H4 (cell line): ENCODE results near the gene APOC3. TPM values are rescaled to one million over a fixed set of nuclear protein-coding genes. Genes with fewer than 3 reads are reported as not detected.
"Not testable (repeated sequence)": the region's sequence is repeated elsewhere in the genome, so short reads cannot be mapped to it uniquely, and the experiment has no call there.

Experiments
- DNase-seq: peaks from one replicate; pipeline ENCODE4 v3.0.0-alpha.2; 2015; ENCODE audit warnings: low spot score
- total RNA-seq: library from RNA; depleted of rRNA; stranded (reverse); fragments of >200 nt; shearing (Covaris generic); gene quantifications from 2 replicates; pipeline ENCODE4 v1.2.3, GENCODE V29; 2014; rRNA removed

Gene APOC3
- total RNA-seq = not detected in 2 replicates

DNA sequence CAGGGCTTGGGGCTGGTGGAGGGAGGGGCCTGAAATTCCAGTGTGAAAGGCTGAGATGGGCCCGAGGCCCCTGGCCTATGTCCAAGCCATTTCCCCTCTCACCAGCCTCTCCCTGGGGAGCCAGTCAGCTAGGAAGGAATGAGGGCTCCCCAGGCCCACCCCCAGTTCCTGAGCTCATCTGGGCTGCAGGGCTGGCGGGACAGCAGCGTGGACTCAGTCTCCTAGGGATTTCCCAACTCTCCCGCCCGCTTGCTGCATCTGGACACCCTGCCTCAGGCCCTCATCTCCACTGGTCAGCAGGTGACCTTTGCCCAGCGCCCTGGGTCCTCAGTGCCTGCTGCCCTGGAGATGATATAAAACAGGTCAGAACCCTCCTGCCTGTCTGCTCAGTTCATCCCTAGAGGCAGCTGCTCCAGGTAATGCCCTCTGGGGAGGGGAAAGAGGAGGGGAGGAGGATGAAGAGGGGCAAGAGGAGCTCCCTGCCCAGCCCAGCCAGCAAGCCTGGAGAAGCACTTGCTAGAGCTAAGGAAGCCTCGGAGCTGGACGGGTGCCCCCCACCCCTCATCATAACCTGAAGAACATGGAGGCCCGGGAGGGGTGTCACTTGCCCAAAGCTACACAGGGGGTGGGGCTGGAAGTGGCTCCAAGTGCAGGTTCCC, at the start of gene APOC3:
Gene APOC3, plus strand, starts transcription at position 383 of the 659 bp plus-strand sequence. CDS start 676 bp downstream, outside the sequence.
- DNase-seq = no peak

DNA sequence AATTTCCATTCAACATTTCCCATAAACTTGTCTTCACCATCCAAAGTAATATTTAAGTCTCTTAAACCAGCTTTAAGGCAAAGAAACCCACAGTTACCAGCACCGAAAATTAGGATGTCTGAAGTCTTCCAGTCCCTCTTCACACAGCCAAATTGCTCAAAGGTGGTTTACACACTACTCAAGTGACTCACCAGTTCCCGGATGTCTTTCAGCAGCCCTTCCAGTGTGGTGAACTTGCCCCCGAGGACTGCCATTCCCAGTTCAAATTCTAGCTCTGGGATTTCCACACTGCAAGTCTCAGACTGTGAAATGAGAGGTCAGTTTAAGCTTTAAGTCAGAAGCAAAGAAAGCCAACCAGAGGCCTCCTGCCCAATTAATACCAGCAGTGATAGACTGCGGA, 47.0 kb upstream of the APOC3 start:
- DNase-seq = no peak

DNA sequence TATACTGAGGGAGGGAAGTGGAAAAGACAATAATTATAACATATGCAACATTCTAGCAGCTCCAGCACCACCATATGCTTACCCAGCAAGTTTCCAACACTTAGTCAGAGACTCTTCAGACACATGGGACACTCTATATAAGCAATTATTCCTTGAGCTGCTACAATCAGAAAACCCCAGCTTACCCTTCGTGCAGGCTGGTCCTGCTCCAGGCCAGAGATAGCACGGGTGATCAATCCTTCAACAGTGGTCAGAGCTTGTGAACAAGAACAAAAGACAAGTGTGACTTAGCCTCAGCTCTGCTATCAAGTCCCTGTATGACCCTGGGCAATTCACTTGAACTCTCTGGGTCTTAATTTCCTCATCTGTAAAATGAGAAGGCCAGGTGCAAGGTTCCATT, 43.4 kb upstream of the APOC3 start:
- no peak for DNase-seq

DNA sequence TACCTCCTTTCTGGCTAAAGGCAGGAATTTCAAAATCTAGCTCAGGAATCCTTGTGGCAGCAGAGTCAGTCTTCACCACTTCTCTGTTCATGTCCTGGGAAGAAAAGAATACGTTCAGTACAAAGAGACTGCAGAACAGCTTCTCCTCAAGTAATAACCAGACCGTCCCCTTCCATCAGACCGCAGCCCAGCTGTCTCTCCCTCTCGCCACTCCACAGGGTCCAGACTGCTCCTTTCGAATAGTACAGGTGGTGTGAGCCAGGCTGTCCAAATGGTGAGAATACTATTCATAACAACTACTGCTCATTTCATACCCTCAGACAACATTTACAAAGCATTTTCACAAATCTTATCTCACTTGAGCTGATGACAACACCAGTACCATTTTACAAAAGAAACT, 42.7 kb upstream of the APOC3 start:
- no peak for DNase-seq

DNA sequence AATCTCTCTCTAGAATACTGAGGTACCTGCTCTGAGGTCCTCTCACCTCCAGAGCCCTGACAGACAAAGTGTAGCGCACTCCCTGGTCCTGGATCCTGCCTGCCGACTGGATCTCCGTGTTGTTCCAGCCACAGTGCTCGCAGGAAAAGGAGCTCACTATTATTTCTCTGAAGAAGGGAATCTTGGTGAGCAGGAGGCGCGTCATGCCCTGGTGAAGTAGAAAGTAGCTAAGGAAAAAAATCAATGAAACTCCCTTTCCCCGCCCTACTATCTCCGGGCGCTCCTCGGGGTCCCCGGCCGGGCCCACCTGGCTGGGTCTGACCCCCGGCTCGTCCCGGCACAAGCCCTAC, 42.3 kb upstream of the APOC3 start:
- no peak for DNase-seq

DNA sequence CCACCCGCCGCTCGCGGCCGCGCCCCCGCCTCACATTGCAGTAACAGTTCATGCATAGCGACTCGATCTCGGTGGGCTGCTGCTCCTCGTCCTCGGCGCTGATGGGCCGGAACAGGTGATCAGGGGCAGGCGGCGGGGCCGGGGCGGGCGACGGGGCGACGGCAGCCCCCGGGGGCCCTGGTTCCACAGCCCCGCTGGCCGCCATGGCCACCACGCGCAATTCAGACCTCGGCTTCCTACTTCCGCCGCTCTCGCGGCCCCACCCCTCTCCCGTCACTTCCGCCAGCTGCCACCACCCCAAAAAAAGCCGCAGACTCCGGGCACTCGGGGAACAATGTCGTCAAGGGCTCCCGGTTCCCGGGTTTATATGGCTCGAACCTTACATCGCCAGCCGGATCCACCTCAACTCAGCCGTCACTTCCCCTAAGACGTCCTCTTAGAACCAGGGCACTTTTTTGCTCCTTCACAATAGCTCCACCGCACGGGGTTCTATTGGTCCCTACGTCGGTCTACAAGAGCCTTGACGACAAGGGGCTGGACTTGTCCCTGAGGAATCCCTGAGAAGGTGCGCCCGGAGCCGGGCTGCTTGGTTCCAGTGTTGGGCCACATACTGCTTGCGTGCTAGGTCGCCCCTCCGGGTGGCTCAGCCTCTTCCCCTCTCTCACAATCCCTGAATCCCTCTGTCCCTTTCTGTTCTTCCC, 41.8 kb upstream of the APOC3 start, which contains the start of gene ZPR1:
Gene ZPR1, minus strand, starts transcription at position 238 of the 701 bp plus-strand sequence. Its CDS starts 33 bp downstream, at position 205.
- DNase-seq = peak; percentile 51

DNA sequence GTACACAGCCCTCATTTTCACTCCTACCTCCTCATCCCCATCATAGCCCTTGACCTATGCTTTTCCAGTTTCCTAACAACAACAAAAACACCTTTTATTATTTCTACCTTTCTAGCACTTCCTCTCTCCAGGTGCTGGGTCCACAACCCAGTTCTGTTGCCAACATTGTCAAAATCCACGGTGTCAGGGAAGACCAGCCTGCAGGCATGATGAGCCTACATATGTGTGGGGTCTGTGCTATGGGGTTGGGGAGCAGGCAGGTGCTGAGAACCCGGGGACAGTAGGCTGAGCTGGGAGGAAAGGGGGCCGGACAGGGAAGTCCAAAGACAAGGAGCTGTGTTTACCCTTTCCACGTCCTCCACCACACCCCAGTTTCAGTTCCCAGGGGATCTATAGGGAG, 41.2 kb upstream of the APOC3 start:
- DNase-seq = no peak

DNA sequence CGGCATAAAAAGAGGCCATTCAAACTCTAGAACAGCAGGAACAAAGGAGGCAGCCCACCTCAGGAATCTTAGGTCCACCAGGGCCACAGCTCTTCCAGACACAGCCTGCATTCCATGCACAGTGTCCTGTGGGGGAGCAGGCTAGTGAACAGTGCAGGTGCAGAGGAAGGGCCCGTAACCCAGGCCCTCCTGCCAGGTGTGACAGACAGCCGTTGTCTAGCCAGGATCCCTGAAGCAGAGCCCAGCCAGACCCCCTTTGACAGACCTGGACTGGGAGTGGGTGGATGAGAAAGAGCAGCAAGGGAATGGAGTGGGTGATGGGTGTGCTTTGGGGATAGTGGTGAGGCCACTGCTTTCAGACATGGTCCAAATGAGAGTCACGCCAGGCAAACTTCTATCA, 40.7 kb upstream of the APOC3 start:
- no peak for DNase-seq

DNA sequence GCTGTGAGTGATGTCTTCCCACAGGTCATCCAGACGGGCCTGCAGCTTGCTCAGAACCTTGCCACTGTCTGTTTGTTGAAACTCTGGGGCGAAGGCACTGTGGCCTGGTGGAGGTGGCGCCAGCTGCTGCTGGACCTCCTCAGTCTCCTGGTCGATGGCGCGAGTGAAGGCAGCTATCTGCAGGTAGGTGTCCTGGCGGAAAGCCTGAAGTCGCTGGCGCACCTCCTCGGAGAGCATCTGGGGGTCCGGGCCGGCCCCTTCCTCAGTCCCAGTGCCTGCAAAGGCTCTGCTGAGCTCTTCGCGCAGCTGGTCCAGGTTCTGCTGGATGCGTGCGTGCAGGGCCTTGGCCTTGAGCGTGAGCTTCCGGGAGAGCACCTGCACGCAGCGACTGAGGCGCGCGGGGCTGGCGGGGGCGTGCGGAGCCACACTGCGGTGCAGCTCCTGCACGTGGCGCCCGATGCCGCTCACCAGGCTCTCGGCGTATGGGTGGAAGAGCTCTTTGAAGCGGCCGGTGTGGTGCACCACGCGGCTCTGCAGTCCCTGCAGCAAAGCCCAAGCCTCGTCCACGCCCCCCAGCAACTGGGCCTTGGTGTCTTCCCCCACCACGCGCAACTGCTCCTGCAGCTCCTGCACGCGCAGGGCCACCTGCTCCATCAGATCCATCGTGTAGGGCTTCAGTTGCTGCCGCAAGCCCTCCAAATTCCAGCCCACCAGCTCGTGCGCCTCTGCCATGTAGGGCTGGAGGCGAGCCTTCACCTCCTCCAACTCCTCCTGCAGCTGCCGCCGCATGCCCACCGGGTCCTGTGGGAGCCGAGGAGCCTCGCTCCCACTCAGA, 39.3 kb upstream of the APOC3 start:
- DNase-seq = no peak

DNA sequence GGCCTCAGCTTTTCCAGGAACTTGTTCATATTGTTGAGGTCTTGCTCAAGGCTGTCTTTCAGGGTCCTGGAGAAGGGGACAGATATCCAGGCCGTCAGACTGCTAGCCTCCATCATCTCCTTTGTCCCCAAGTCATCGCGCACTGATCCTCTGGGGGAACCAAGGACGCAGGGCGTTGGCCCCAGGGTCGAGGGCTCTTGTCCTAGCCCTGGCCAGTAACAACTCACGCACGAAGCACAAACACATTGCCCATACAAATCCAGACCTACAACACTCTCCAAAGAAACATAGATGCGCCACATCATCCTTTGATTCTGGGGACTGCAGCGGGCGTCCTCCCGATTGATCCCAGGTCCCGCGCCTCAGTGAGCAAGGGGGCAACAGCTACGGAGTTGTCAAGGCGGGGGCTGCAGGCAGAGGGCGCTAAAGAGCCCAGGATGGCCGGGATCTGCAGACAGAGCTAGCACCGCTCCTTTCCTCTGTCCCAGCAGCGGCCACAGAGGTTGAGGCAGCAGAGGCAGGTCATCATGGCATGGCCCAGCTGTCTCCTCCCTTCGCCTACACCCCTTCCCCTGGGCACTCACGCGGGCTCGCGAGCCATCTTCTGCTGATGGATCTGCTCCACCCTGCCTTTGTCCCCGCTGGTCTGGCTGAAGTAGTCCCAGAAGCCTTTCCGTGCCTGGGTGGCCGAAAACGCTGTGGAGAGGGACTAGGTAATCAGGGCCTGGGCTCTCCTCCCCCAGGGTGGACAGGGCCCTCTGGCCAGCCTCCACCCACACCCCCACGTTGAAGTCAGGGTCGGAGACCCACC, 38.5 kb upstream of the APOC3 start:
- peak; percentile 29 for DNase-seq

DNA sequence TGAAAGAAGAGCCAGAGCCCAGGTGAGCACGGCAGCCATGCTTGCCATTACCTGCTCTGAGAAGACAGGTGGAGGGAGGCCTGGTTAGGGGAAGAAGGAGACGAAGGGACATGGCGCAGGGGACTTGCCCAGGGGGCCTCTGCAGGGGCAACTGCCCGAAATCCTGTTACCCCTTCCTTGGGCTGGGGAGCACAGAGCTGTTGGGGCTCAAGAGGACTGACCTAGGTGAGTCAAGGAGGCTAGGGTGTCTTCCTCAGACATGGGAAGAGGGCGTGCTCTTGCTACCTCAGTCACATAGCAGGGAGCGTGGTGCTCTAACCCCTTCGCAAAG, 37.9 kb upstream of the APOC3 start, which contains the start of gene APOA5:
Gene APOA5, minus strand, starts transcription at position 67 of the 331 bp plus-strand sequence. Its CDS starts 19 bp downstream, at position 48.
- DNase-seq = no peak

DNA sequence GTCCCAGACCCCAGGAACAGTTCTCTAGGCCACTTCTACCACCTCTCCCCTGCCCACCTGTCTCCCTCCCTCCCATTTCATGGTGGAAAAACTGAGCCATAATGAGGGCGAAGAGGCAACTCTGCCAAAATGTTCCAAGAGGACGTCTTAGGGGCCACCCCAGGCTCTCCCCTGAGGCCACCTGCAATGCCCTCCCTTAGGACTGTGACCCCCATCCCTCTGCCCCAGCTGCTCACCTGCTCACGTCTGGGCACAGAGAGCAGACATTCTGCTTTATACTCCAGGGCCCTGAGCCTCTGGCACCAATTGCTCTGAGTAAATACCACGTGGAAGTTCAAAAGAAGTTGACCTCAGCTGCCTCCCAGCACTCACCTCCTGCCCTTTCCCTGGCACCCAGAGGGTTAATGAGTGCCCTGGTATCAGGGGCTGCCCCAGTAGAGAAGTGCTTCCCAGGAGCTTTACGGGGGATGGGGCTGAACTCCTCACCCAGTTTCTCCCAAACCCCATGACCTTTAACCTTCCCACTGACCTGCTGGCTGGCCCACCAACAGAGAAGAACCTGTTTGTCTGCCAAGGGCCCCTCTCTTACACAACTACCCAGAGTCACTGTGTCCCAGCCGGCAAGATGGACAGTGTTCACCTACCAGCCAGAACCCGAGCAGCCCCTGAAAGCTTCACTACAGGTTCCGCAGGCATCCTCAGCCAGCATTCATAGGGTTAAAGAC, 37.4 kb upstream of the APOC3 start:
- no peak for DNase-seq

DNA sequence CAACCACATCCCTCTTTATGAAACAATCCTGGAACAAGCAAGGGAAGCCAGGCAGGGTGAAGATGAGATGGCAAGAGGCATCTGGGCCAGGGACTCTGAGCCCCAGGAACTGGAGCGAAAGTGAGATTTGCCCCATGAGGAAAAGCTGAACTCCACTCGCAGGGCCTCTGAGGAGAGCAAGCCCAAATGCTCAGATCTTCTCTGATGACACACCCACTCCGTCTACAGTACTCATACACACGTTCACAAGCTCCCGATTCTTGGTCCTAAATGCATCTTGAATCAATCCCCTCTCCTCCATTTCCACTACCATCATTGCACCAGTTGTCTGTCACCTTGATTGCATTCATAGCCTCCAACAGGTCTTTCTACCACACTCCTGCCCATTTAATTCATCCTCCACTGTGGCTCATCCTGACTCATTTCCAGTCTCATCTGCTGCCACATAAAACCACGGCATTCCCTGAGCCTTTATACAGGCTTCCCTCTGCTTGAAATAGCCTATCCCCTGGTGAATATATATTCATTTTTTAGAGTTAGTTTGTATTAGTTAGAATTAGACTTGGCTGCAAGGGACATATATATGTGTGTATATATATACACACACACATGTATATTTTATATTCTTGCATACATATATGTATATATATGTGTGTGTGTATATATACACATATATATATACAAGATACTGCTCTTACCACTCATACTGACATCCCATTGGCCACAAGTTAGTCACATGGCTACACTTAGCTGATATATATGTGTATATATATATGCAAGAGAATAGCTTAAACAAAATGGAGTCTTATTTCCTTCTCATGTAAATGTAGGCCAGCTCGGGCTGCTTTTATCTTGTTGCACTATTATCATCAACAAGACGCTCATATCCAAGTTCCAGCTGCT, 36.6 kb upstream of the APOC3 start:
- DNase-seq = no peak

DNA sequence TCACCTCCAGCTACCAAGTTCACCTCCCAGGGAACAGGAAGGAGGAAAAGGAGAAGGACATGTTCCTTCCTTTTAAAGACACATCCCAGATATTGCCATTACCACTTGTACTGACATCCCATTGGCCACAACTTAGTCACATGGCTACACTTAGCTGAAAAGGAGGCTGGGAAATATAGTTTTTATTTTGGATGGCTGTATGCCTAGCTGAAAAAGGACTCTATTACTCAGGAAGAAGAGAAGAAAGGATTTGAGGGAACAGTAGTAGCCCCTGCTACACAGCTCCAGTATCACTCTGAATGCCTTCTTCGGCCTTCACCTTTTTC, 36.0 kb upstream of the APOC3 start:
- no peak for DNase-seq

DNA sequence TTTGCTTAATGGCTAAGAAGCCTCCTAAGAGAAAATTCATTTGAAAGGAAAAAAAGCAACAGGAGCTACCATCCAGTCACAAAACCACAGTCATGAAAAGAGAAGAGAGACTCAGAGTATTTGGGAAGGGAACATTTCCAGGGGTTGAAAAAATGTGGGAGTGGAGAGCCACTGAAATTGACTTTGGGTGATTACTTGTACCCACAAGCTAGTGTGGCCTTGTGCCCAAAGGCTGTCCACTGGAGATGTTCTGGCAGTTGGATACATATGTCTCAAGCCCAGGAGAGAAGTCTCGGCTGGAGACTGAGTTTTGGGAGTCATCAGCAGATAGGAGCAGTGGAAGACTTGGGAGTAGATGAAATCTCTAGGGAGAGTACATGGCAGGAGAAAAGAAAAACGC, 34.9 kb upstream of the APOC3 start:
- no peak for DNase-seq

DNA sequence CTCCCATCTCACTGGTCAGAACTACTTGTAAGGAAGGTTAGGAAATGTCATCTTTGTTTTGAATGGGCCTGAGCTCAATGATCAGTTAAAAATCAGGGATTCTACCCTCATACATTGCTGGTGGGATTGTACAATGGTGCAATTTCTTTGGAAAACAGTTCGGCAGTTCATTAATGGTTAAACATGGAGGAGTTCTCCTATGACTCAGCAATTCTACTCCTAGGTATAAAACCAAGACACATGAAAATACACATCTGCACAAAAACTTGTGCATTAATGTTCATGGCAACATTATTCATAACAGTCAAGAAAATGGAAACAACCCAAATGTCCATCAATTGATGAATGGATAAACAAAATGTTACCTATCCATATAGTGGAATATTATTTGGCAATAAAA, 33.2 kb upstream of the APOC3 start:
- DNase-seq = no peak

DNA sequence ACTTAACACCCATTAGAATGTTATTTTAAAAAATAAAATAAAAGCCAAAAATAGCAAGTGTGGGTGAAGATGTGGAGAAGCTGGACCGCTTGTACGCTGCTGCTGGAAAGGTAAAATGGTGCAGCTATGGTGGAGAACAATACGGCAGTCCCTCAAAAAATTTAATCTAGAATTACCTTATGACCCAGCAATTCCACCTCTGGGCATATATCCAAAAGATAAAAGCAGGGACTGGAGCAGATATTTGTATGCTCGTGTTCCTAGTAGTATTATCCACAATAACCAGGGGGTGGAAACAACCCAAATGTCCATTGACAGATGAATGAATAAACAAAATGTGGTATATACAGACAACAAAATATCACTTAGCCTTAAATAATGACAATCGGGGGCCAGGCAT, 31.9 kb upstream of the APOC3 start:
- no peak for DNase-seq

DNA sequence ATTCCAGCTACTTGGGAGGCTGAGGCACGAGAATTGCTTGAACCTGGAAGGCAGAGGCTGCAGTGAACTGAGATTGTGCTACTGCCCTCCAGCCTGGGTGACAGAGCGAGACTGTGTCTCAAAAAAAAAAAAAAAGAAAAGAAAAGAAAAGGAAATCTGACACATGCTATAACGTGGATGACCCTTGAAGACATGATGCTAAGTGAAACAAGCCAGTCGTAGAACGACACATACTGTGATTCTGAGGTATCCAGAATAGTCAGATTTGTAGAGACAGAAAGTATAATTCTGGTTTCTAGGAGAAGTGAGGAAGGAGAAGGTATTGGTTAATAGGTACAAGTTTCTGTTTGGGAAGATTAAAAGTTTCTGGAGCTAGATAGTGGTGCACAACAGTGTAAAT, 31.3 kb upstream of the APOC3 start:
- no peak for DNase-seq

DNA sequence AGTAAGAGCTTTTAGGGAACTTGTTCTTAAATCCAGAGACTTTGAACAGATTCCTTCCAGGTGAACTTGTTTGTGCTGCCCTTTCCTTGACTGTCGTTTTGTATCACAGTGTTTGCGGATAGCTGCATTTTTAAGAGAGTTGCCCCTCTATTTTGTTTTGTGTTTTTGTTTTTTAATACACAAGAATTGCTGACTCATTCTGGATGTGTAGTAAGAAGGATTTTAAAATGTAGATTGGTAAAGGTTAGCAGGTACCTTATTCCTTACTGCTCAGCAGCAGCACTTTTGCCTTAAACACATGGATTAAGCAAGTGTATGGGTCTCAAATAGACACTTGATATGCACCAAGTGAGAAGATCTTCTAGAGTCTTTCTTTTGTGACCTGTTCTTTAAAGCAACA, 29.1 kb upstream of the APOC3 start:
- DNase-seq = no peak

DNA sequence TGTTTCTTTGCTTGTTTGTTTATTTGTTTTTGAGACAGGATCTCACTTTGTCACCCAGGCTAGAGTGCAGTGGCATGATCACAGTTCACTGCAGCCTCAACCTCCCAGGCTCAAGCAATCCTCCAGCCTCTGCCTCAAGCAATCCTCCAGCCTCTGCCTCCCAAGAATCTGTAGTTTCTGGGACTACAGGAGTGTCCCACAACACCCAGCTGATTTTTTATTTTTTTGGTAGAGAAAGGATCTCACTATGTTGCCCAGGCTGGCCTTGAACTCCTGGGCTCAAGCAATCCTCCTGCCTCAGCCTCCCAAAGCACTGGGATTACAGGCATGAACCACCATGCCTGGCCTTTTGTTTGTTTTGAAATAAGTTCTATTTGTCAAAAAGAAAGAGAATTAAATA, 28.0 kb upstream of the APOC3 start:
- DNase-seq = not testable (repeated sequence)
